Endodermal cell (in vitro differentiated cells): ENCODE measurements around the gene TESMIN. TPM values are rescaled to one million over a fixed set of nuclear protein-coding genes. Genes with fewer than 3 reads are reported as not detected.

Source experiments
- DNase-seq: peaks from one replicate; pipeline ENCODE4 v3.0.0-alpha.2; 2017
- H3K27ac ChIP-seq: 2 replicates; pipeline ENCODE4 v1.5.1; 2013; ENCODE audit warnings: mild to moderate bottlenecking, low read depth, low read length, moderate library complexity
- H3K27me3 ChIP-seq: 2 replicates; pipeline ENCODE4 v1.6.1; 2013; ENCODE audit warnings: mild to moderate bottlenecking, low read length, moderate library complexity; ENCODE audit not compliant: insufficient read depth, control insufficient read depth, poor library complexity, severe bottlenecking
- H3K36me3 ChIP-seq: 2 replicates; pipeline ENCODE4 v1.7.0; 2013; ENCODE audit warnings: mild to moderate bottlenecking, low read length, moderate library complexity; ENCODE audit not compliant: control insufficient read depth, insufficient read depth
- H3K4me1 ChIP-seq: one replicate; pipeline ENCODE4 v1.7.0; 2013; ENCODE audit warnings: low read length; ENCODE audit not compliant: control insufficient read depth, insufficient read depth
- H3K4me3 ChIP-seq: 2 replicates; pipeline ENCODE4 v1.5.1; 2013; ENCODE audit warnings: mild to moderate bottlenecking, low read length, moderate library complexity
- H3K9ac ChIP-seq: 2 replicates; pipeline ENCODE4 v1.6.1; 2013; ENCODE audit warnings: mild to moderate bottlenecking, low read length, moderate library complexity; ENCODE audit not compliant: poor library complexity, severe bottlenecking; ENCODE audit errors: extremely low read depth
- H3K9me3 ChIP-seq: 2 replicates; pipeline ENCODE4 v1.6.1; 2013; ENCODE audit warnings: mild to moderate bottlenecking, low read length, moderate library complexity; ENCODE audit not compliant: control insufficient read depth
- H3K27ac Mint-ChIP-seq: 2 replicates; pipeline ENCODE4 v1.8.0; 2020; ENCODE audit warnings: mixed read lengths
- H3K27me3 Mint-ChIP-seq: 2 replicates; pipeline ENCODE4 v1.8.0; 2021; ENCODE audit warnings: mild to moderate bottlenecking, mixed read lengths; ENCODE audit not compliant: insufficient read depth
- H3K36me3 Mint-ChIP-seq: 2 replicates; pipeline ENCODE4 v1.8.0; 2020; ENCODE audit warnings: low read depth, mixed read lengths
- H3K4me1 Mint-ChIP-seq: 2 replicates; pipeline ENCODE4 v1.8.0; 2020; ENCODE audit warnings: mixed read lengths
- H3K4me3 Mint-ChIP-seq: 2 replicates; pipeline ENCODE4 v1.8.0; 2020; ENCODE audit warnings: mild to moderate bottlenecking, moderate library complexity, mixed read lengths
- H3K9me3 Mint-ChIP-seq: 2 replicates; pipeline ENCODE4 v1.8.0; 2020; ENCODE audit warnings: mild to moderate bottlenecking, mixed read lengths
- CTCF ChIP-seq: fragments of 200-600 bp; sonication (generic); conservative IDR thresholded peaks from 2 replicates; pipeline ENCODE4 v1.5.0; 2021; ENCODE audit warnings: antibody characterized with exemption, mild to moderate bottlenecking
- WGBS, 2 experiments: methylation state at CpG; one replicate each; pipeline versions ENCODE4 v1.1.5 to v1.1.7; 2013; ENCODE audit warnings: missing lambda C conversion rate in 2 of 2, mixed read lengths in 1 of 2; ENCODE audit not compliant: insufficient coverage in 1 of 2, insufficient read length in 1 of 2; 5-methylcytosine and 5-hydroxymethylcytosine counted together
- total RNA-seq, 2 donors: library from RNA; stranded (reverse); fragmentation: NEBNext Ultra II Directional in 1 of 2; extraction: Animal tissue kit (Norgen Biotek cat#: 25700) in 1 of 2; gene quantifications; 2 replicates in 1 of 2; 3 replicates in 1 of 2; pipeline ENCODE4 v1.2.1, GENCODE V29; 2021

Gene TESMIN
- total RNA-seq, 2 donors from 2014 or later = 53.7 to 68.8 TPM

DNA sequence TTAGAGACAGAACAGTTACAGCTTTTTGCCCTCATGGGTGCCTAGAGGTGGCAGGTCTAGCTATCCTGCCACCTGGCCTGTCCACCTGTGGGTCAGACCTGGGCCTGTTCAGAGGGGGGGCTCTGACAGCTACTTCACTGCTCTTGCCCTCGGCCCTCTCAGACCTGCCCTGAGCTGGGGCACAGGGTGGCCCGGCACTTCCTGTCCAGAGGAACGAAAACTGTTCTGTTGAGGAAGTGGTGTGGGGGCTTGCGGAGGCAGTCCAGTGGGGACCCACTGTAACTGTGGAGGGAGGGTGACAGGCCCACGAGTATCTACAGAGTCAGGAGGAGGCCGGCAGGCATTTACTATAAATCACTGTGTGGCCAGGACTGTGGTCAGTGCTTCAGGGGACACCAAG, 16.2 kb downstream of the TESMIN start:
- peak; percentile 10 for DNase-seq
- Mint-ChIP-seq H3K27me3 (no peaks in the 10 kb centered on the region), H3K4me3 (no peak overlapping the region), H3K27ac (no peak overlapping the region), H3K9me3 (no peaks in the 10 kb centered on the region), H3K4me1 (peaks cover under 1% of the 10 kb centered on the region), H3K36me3 (peaks cover 29% of the 10 kb centered on the region)
- Histone ChIP-seq H3K9ac (no peak overlapping the region), H3K27me3 (no peaks in the 10 kb centered on the region), H3K4me1 (no peaks in the 10 kb centered on the region), H3K9me3 (no peaks in the 10 kb centered on the region), H3K36me3 (no peaks in the 10 kb centered on the region), H3K27ac (no peak overlapping the region), H3K4me3 (no peak overlapping the region)
- no peak for TF ChIP-seq CTCF
- WGBS, 2 experiments = 92 to 100% methylated on average over 1 to 6 of the region's 6 CpGs

- H3K9ac ChIP-seq = no peak overlapping the region
- H3K4me1 Mint-ChIP-seq = no peaks in the 10 kb centered on the region
- WGBS, 2 experiments = 92 to 97% methylated on average over 5 to 7 of the region's 7 CpGs
These were observed 17.2 kb downstream of the TESMIN start for GRCh38 chr11:68734111-68734510.

DNA sequence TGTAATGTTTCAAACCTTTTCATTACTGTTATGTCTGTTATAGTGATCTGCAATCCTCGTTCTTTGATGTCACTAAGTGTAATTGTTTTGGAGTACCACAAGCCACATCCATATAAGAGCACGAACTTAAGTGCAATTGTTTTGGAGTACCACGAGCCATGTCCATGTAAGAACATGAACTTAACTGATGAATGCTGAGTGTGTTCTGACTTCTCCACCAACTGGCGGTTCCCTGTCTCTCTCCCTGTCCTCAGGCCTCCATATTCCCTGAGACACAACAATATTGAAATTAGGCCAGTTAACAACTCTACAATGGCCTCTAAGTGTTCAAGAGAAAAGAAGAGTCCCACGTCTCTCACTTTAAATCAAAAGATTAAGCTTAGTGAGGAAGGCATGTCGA, 23.5 kb downstream of the TESMIN start:
- no peaks in the 10 kb centered on the region for H3K27me3 Mint-ChIP-seq
- 80 to 92% methylated on average over 5 to 6 of the region's 6 CpGs for WGBS, 2 experiments

More at GRCh38 chr11:68734111-68734510, 17.2 kb downstream of the TESMIN start:
- H3K9me3 ChIP-seq = no peaks in the 10 kb centered on the region
- H3K4me3 ChIP-seq = no peak overlapping the region
- no peaks in the 10 kb centered on the region for H3K36me3 ChIP-seq
- Mint-ChIP-seq H3K4me3 (no peak overlapping the region), H3K36me3 (peaks cover 31% of the 10 kb centered on the region), H3K27ac (no peak overlapping the region), H3K9me3 (no peaks in the 10 kb centered on the region), H3K27me3 (no peaks in the 10 kb centered on the region)
- DNase-seq = no peak
- no peaks in the 10 kb centered on the region for H3K27me3 ChIP-seq
- no peak for TF ChIP-seq CTCF
- H3K27ac ChIP-seq = no peak overlapping the region
- H3K4me1 ChIP-seq = no peaks in the 10 kb centered on the region

More for the DNA sequence above, 23.5 kb downstream of the TESMIN start:
- H3K27ac Mint-ChIP-seq = no peak overlapping the region
- peak; percentile 38 for TF ChIP-seq CTCF
- H3K4me1 ChIP-seq = no peaks in the 10 kb centered on the region
- H3K36me3 ChIP-seq = no peaks in the 10 kb centered on the region
- H3K27ac ChIP-seq = no peak overlapping the region
- no peak overlapping the region for H3K4me3 Mint-ChIP-seq
- peaks cover 10% of the 10 kb centered on the region for H3K4me1 Mint-ChIP-seq
- DNase-seq = no peak
- H3K36me3 Mint-ChIP-seq = peaks cover 7% of the 10 kb centered on the region
- H3K9me3 Mint-ChIP-seq = no peaks in the 10 kb centered on the region
- H3K9me3 ChIP-seq = no peaks in the 10 kb centered on the region
- H3K27me3 ChIP-seq = no peaks in the 10 kb centered on the region
- H3K4me3 ChIP-seq = no peak overlapping the region
- no peak overlapping the region for H3K9ac ChIP-seq
